ENCODE results near the gene COG5.
"Not testable (repeated sequence)": the region's sequence is repeated elsewhere in the genome, so short reads cannot be mapped to it uniquely, and the experiment has no call there.

COG5 gene

DNA sequence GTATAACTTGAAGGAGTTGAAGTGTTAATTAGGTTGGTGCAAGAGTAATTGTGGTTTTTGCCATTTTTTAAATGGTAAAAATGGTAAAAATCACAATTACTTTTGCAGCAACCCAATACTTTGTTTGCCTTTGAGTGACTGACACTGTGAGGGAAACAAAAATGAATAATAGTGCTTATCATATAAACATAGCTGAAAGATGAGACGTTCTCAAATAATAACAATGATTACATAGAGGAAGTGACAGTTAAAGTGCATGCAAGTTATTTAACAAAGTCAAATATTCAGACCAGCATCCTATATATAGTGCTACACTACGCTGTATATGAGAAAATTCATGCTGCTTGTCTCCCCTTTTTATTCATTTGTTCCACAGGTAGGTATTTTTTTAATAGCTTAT is 399.6 kb downstream of the COG5 start:
- Histone ChIP-seq H3K36me3 (ENCODE audit: control insufficient read depth, insufficient read depth, low read length) (peaks cover 2% of the 10 kb centered on the region), H3K9me3 (ENCODE audit: control insufficient read depth, low read length) (no peaks in the 10 kb centered on the region), H3K27me3 (replicated peaks; ENCODE audit: control insufficient read depth, insufficient read depth, low read length, poor library complexity, severe bottlenecking) (no peaks in the 10 kb centered on the region), H3K4me3 (ENCODE audit: insufficient read depth, low read depth, low read length, poor library complexity, severe bottlenecking) (no peak overlapping the region), H3K27ac (ENCODE audit: insufficient read depth, low read length, poor library complexity, severe bottlenecking) (no peak overlapping the region), H3K4me1 (ENCODE audit: control insufficient read depth, insufficient read depth, low read length, poor library complexity, severe bottlenecking) (no peaks in the 10 kb centered on the region)
- DNase-seq: no peak

DNA sequence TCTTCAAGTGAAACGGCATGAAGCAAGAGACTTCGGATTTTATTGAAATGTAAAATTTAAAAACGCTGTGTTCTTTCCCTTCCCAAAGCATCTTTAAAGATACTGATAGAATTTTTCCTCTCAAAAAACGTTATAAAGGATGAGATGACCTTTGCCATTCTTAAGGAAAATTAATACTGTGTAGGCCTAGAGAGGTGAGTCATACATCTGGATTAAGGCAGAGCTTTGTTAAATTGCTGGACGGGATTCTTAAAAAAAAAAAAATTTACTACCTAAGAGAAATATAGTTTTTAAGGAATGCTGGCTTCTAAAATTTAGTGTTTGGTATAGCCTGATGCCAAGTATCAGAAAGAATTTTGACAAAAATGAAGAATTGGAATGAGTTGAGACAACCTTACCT is 401.2 kb downstream of the COG5 start:
- Histone ChIP-seq H3K9me3 (ENCODE audit: control insufficient read depth, low read length) (no peaks in the 10 kb centered on the region), H3K36me3 (ENCODE audit: control insufficient read depth, insufficient read depth, low read length) (no peaks in the 10 kb centered on the region), H3K27me3 (replicated peaks; ENCODE audit: control insufficient read depth, insufficient read depth, low read length, poor library complexity, severe bottlenecking) (no peaks in the 10 kb centered on the region), H3K27ac (ENCODE audit: insufficient read depth, low read length, poor library complexity, severe bottlenecking) (no peak overlapping the region), H3K4me1 (ENCODE audit: control insufficient read depth, insufficient read depth, low read length, poor library complexity, severe bottlenecking) (no peaks in the 10 kb centered on the region), H3K4me3 (ENCODE audit: insufficient read depth, low read depth, low read length, poor library complexity, severe bottlenecking) (no peak overlapping the region)
- DNase-seq: no peak

DNA sequence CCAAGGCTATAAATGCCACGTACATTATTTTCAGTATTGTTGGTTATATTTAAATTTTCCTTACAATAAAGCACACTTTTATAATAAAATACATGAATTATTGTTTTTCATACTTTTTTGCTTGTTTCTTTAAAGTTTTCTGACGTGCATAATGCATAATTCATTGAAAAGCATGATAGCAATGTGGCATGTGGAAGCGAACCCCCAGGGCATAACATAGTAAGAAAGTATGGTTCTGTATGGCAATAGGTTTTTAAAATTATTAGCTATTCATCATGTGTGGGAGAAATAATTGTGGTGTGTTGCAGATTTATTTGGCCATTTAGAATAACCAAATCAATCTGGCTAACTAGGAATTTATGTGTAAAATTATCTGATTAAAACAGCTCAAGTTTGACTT is 402.3 kb downstream of the COG5 start:
- no peaks in the 10 kb centered on the region for H3K27me3 ChIP-seq (replicated peaks; ENCODE audit: control insufficient read depth, insufficient read depth, low read length, poor library complexity, severe bottlenecking)
- H3K4me3 ChIP-seq (ENCODE audit: insufficient read depth, low read depth, low read length, poor library complexity, severe bottlenecking): no peak overlapping the region
- no peaks in the 10 kb centered on the region for H3K9me3 ChIP-seq (ENCODE audit: control insufficient read depth, low read length)
- no peak for DNase-seq
- H3K36me3 ChIP-seq (ENCODE audit: control insufficient read depth, insufficient read depth, low read length): no peaks in the 10 kb centered on the region
- H3K4me1 ChIP-seq (ENCODE audit: control insufficient read depth, insufficient read depth, low read length, poor library complexity, severe bottlenecking): no peaks in the 10 kb centered on the region
- H3K27ac ChIP-seq (ENCODE audit: insufficient read depth, low read length, poor library complexity, severe bottlenecking): no peak overlapping the region

DNA sequence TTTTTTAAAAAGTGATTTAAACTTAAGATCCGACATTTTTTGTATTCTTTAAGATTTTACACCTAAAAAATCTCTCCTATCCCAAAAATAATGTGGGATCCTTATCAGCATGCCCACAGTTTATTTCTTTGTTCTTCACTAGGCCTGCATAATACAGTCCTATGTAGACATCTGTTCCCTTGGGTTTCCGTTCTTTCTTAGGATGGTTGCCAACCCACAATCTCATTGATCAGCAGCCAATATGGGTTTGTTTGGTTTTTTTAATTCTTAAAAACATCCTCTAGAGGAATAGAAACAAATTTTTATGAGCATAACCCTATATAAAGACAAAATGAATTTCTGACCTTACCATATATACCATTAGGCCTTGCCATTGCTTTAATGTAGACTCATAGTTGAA is 403.3 kb downstream of the COG5 start:
- Histone ChIP-seq H3K4me3 (ENCODE audit: insufficient read depth, low read depth, low read length, poor library complexity, severe bottlenecking) (no peak overlapping the region), H3K36me3 (ENCODE audit: control insufficient read depth, insufficient read depth, low read length) (no peaks in the 10 kb centered on the region), H3K4me1 (ENCODE audit: control insufficient read depth, insufficient read depth, low read length, poor library complexity, severe bottlenecking) (no peaks in the 10 kb centered on the region), H3K27ac (ENCODE audit: insufficient read depth, low read length, poor library complexity, severe bottlenecking) (no peak overlapping the region), H3K9me3 (ENCODE audit: control insufficient read depth, low read length) (no peaks in the 10 kb centered on the region), H3K27me3 (replicated peaks; ENCODE audit: control insufficient read depth, insufficient read depth, low read length, poor library complexity, severe bottlenecking) (no peaks in the 10 kb centered on the region)
- no peak for DNase-seq

DNA sequence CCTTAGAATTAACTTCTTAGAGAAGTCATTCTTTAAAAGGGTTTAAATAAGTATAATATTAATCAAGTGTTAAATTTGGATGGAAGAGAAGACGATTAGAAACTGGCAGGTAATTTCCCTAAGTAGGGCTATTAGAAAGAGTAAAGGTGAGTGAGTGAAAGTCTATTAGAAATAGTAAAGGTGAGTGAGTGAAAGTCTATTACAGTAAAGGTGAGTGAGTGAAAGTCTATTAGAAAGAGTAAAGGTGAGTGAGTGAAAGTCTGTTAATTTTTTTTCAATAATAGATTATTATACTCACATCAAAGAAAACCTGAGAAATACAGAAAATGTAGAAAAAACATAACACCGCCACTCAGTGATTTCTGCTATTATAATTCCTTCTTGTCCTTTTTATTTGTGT is 405.7 kb downstream of the COG5 start:
- Histone ChIP-seq H3K4me1 (ENCODE audit: control insufficient read depth, insufficient read depth, low read length, poor library complexity, severe bottlenecking) (no peaks in the 10 kb centered on the region), H3K4me3 (ENCODE audit: insufficient read depth, low read depth, low read length, poor library complexity, severe bottlenecking) (no peak overlapping the region), H3K9me3 (ENCODE audit: control insufficient read depth, low read length) (no peaks in the 10 kb centered on the region), H3K27ac (ENCODE audit: insufficient read depth, low read length, poor library complexity, severe bottlenecking) (no peak overlapping the region), H3K27me3 (replicated peaks; ENCODE audit: control insufficient read depth, insufficient read depth, low read length, poor library complexity, severe bottlenecking) (no peaks in the 10 kb centered on the region), H3K36me3 (ENCODE audit: control insufficient read depth, insufficient read depth, low read length) (no peaks in the 10 kb centered on the region)
- DNase-seq: no peak

DNA sequence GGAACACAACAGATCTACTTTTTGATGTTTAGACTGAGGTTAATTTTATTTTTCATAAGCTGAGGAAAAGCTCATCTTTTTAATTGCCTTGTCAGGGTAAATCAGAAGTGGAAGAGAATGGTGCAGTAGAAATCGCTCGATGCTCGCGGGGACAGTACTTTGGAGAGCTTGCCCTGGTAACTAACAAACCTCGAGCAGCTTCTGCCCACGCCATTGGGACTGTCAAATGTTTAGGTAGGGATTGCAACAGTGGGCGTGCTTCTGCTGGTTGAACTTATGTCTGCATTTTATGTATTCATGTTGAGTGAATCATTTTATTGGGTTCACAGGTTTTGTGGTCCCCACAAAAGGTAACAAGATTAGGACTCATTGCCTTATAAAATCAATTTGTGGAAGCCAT is 406.6 kb downstream of the COG5 start:
- Histone ChIP-seq H3K9me3 (ENCODE audit: control insufficient read depth, low read length) (no peaks in the 10 kb centered on the region), H3K27me3 (replicated peaks; ENCODE audit: control insufficient read depth, insufficient read depth, low read length, poor library complexity, severe bottlenecking) (no peaks in the 10 kb centered on the region), H3K4me3 (ENCODE audit: insufficient read depth, low read depth, low read length, poor library complexity, severe bottlenecking) (no peak overlapping the region), H3K36me3 (ENCODE audit: control insufficient read depth, insufficient read depth, low read length) (no peaks in the 10 kb centered on the region), H3K27ac (ENCODE audit: insufficient read depth, low read length, poor library complexity, severe bottlenecking) (no peak overlapping the region), H3K4me1 (ENCODE audit: control insufficient read depth, insufficient read depth, low read length, poor library complexity, severe bottlenecking) (no peaks in the 10 kb centered on the region)
- no peak for DNase-seq

DNA sequence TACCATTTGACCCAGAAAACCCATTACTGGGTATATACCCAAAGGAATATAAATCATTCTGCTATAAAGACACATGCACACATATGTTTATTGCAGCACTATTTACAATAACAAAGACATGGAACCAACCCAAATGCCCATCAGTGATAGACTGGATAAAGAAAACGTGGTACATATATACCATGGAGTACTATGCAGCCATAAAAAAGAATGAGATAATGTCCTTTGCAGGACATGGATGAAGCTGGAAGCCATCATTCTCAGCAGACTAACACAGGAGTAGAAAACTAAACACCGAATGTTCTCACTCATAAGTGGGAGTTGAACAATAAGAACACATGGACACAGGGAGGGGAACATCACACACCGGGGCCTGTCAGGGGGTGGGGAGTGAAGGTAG is 408.0 kb downstream of the COG5 start:
- H3K27ac ChIP-seq (ENCODE audit: insufficient read depth, low read length, poor library complexity, severe bottlenecking); H3K4me3 ChIP-seq (ENCODE audit: insufficient read depth, low read depth, low read length, poor library complexity, severe bottlenecking); DNase-seq; H3K9me3 ChIP-seq (ENCODE audit: control insufficient read depth, low read length); H3K27me3 ChIP-seq (replicated peaks; ENCODE audit: control insufficient read depth, insufficient read depth, low read length, poor library complexity, severe bottlenecking); H3K4me1 ChIP-seq (ENCODE audit: control insufficient read depth, insufficient read depth, low read length, poor library complexity, severe bottlenecking); H3K36me3 ChIP-seq (ENCODE audit: control insufficient read depth, insufficient read depth, low read length): not testable (repeated sequence)

DNA sequence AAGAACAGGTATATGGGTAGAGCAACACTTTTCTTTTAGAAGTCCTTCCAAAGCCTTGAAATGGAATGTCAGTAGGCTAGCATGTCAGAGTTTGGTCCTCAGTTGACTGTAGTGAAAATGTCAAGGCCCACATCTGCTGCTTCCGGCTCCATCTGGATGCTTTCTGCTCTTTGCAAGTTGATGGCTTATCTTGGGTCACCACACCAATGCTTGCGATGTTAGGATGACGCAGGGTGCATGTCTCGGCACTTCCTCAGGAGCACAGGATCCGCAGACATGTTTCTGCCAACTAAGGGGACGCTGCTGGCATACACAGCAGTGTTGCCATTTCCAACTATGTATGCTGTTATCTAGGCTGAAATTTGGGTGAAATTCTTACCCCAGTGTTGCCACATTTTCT is 408.9 kb downstream of the COG5 start:
- H3K36me3 ChIP-seq (ENCODE audit: control insufficient read depth, insufficient read depth, low read length): no peaks in the 10 kb centered on the region
- no peak overlapping the region for H3K4me3 ChIP-seq (ENCODE audit: insufficient read depth, low read depth, low read length, poor library complexity, severe bottlenecking)
- H3K27me3 ChIP-seq (replicated peaks; ENCODE audit: control insufficient read depth, insufficient read depth, low read length, poor library complexity, severe bottlenecking): no peaks in the 10 kb centered on the region
- H3K9me3 ChIP-seq (ENCODE audit: control insufficient read depth, low read length): no peaks in the 10 kb centered on the region
- DNase-seq: no peak
- H3K4me1 ChIP-seq (ENCODE audit: control insufficient read depth, insufficient read depth, low read length, poor library complexity, severe bottlenecking): peaks cover 2% of the 10 kb centered on the region
- no peak overlapping the region for H3K27ac ChIP-seq (ENCODE audit: insufficient read depth, low read length, poor library complexity, severe bottlenecking)

DNA sequence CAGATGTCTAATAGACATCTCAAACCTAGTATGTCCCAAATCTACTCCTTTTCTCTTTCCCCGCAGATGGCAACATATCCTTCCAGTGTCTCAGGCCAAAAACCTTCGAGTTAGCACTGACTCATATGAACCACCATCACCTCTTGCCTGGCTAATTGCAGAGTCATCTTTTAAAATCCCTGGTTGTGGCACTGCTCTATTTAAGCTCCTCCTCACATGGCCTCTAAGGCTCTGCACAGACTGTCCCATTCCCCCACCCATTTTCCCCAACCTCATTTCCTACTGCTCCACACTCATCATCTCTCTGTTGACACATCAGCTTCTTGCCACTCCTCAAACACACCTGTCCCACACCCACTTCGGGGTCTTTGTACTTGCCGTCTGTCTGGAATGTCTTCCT is 411.7 kb downstream of the COG5 start:
- peaks cover 2% of the 10 kb centered on the region for H3K4me1 ChIP-seq (ENCODE audit: control insufficient read depth, insufficient read depth, low read length, poor library complexity, severe bottlenecking)

More for the DNA sequence above, 411.7 kb downstream of the COG5 start:
- H3K4me3 ChIP-seq (ENCODE audit: insufficient read depth, low read depth, low read length, poor library complexity, severe bottlenecking): no peak overlapping the region
- H3K9me3 ChIP-seq (ENCODE audit: control insufficient read depth, low read length): no peaks in the 10 kb centered on the region
- no peaks in the 10 kb centered on the region for H3K36me3 ChIP-seq (ENCODE audit: control insufficient read depth, insufficient read depth, low read length)
- no peak for DNase-seq
- H3K27ac ChIP-seq (ENCODE audit: insufficient read depth, low read length, poor library complexity, severe bottlenecking): no peak overlapping the region
- no peaks in the 10 kb centered on the region for H3K27me3 ChIP-seq (replicated peaks; ENCODE audit: control insufficient read depth, insufficient read depth, low read length, poor library complexity, severe bottlenecking)

Measured in effector memory CD4-positive, alpha-beta T cell (primary cell).